Omental fat pad (tissue), 4 donors: ENCODE measurements around the gene FBXL14. TPM values are rescaled to one million over a fixed set of nuclear protein-coding genes. Genes with fewer than 3 reads are reported as not detected.
A peak's percentile ranks its signal among the peaks of the same experiment; 100 is the strongest.

ENCODE experiments used
- ATAC-seq: fragments of 150-250 bp; one replicate; pipeline ENCODE4 v1.9.1; 2016; ENCODE audit warnings: mild to moderate bottlenecking, moderate library complexity; ENCODE audit not compliant: low FRiP score
- DNase-seq: peaks from one replicate; pipeline ENCODE4 v3.0.0-alpha.2; 2019; ENCODE audit warnings: low spot score
- CTCF ChIP-seq, 3 donors: fragments of 450-650 bp; IDR thresholded peaks; one replicate each; pipeline ENCODE4 v1.5.1; 2016 to 2017; ENCODE audit warnings: antibody characterized with exemption in 3 of 3, mild to moderate bottlenecking in 3 of 3, moderate library complexity in 2 of 3
- total RNA-seq, 4 donors: library from RNA; depleted of rRNA; stranded (reverse); fragments of >200 nt; gene quantifications; one replicate each; pipeline ENCODE4 v1.1.0, GENCODE V29; 2016

FBXL14 gene
- total RNA-seq, 4 donors from 2014 or later: 7.3 to 15.6 (median 10.1) TPM

GRCh38 chr12:1519642-1520041, 74.7 kb downstream of the FBXL14 start:
- DNase-seq (no peak), ATAC-seq (peak; percentile 9)
- no peak for TF ChIP-seq CTCF (IDR thresholded peaks at IDR 0.05)

- TF ChIP-seq CTCF (IDR thresholded peaks at IDR 0.05): no peak
- no peak for DNase-seq
- peak; percentile 41 for ATAC-seq
Observed at GRCh38 chr12:1518591-1519516, 75.5 kb downstream of the FBXL14 start.

- ATAC-seq (peak; percentile 28), DNase-seq (no peak)
- no peak for TF ChIP-seq CTCF (IDR thresholded peaks at IDR 0.05)
Observed at GRCh38 chr12:1517734-1518525, 76.5 kb downstream of the FBXL14 start.

GRCh38 chr12:1517007-1517406, 77.4 kb downstream of the FBXL14 start:
- DNase-seq (no peak), ATAC-seq (no peak)
- no peak for TF ChIP-seq CTCF (IDR thresholded peaks at IDR 0.05)

Other genes starting within 250 kb of the FBXL14 start
- gene WNT5B, start 34.6 kb upstream of the FBXL14 start, total RNA-seq: 1 to 10 TPM; 3.6 to 9.0 (median 4.0) TPM
- 100 to 1,000 TPM in 1 of 4 donors, 10 to 100 TPM in 3; 75.1 to 119 (median 93.4) TPM for gene ADIPOR2, start 96.5 kb upstream of the FBXL14 start, total RNA-seq
- not detected for gene LRTM2, start 226.0 kb upstream of the FBXL14 start, total RNA-seq